GM13976 (cell line): ENCODE measurements around the gene PLA2G2A.
A peak's percentile ranks its signal among the peaks of the same experiment; 100 is the strongest.

Experiments used
- DNase-seq: peaks from one replicate; pipeline ENCODE4 v3.0.0; 2012; ENCODE audit warnings: low spot score
- CTCF ChIP-seq: IDR thresholded peaks from 2 replicates; pipeline ENCODE4 v1.5.1; 2012; ENCODE audit warnings: borderline replicate concordance, mild to moderate bottlenecking; ENCODE audit not compliant: insufficient read depth; ENCODE audit errors: extremely low read depth, missing control alignments, control extremely low read depth
- in situ Hi-C: fragments of 300-500 bp; cut with MboI; formaldehyde crosslinking; loops from one replicate; pipeline ENCODE4 v1.12.0; 2022; ENCODE audit warnings: low sequenced_read_pairs, mixed read lengths, inconsistent platforms; ENCODE audit not compliant: unreplicated experiment

The PLA2G2A gene

GRCh38 chr1:19981170-19981506 lies 1.7 kb upstream of the PLA2G2A start:
- in situ Hi-C loops: no loop called here
- DNase-seq: no peak
- TF ChIP-seq CTCF: no peak

DNA sequence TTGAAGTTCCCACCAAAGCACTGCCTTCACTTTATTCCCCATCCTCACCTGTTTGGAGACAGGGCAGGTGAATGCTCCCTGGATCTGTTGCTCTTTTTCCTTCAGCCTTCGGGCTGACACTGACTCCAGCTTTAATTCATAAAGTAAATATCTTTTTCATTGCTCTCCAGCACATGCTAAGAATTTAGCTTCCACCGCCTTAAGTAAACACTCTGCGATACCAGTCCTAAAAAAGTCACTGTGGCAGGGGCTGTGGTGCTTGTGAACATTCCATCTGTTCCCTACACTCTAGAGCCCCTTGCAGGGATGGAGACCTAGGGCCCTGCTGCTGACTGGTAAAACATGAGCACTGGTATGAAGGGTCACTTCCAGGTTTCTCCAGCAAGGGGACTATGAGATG lies 896 bp upstream of the PLA2G2A start:
- no peak for DNase-seq
- in situ Hi-C loops: no loop called here
- TF ChIP-seq CTCF: no peak

- no peak for DNase-seq
- no peak for TF ChIP-seq CTCF
- in situ Hi-C loops: no loop called here
Observed at GRCh38 chr1:19978143-19978542, 1.3 kb downstream of the PLA2G2A start.

GRCh38 chr1:19976317-19977003 lies 3.0 kb downstream of the PLA2G2A start:
- TF ChIP-seq CTCF: no peak
- in situ Hi-C loops: no loop called here
- DNase-seq: no peak

- in situ Hi-C loops: no loop called here
- no peak for DNase-seq
- no peak for TF ChIP-seq CTCF
Observed at GRCh38 chr1:19975423-19976193, 3.8 kb downstream of the PLA2G2A start.

- DNase-seq: peak; percentile 50
- TF ChIP-seq CTCF: peak; percentile 64
- in situ Hi-C loops: no loop called here
Observed at GRCh38 chr1:19974822-19975416, 4.5 kb downstream of the PLA2G2A start.
